GM12878 (cell line): ENCODE results near the gene GRIK3. TPM values are rescaled to one million over a fixed set of nuclear protein-coding genes. Genes with fewer than 3 reads are reported as not detected.

ENCODE experiments used
- CREB1 ChIP-seq: IDR thresholded peaks from 2 replicates; pipeline ENCODE4 v1.6.1; 2012; ENCODE audit warnings: low read depth, mild to moderate bottlenecking, inconsistent platforms
- CUX1 ChIP-seq: IDR thresholded peaks from 2 replicates; pipeline ENCODE4 v1.6.1; 2012; ENCODE audit warnings: improper control_type of control experiment, low read depth, low read length; ENCODE audit not compliant: insufficient replicate concordance
- HDAC2 ChIP-seq: fragments of 200-600 bp; sonication (generic); IDR thresholded peaks from 2 replicates; pipeline ENCODE4 v1.6.1; 2017
- IKZF2 ChIP-seq, 2 experiments: fragments of 450-650 bp; IDR thresholded peaks; 2 replicates each; pipeline ENCODE4 v1.6.1; 2017; ENCODE audit warnings: mild to moderate bottlenecking in 2 of 2, moderate library complexity in 2 of 2
- MAX ChIP-seq: IDR thresholded peaks from 2 replicates; pipeline ENCODE4 v1.6.1; 2012; ENCODE audit warnings: low read depth, low read length, improper control_type of control experiment
- MYC ChIP-seq: IDR thresholded peaks from 2 replicates; pipeline ENCODE4 v1.6.1; 2011; ENCODE audit warnings: mild to moderate bottlenecking, low read length, moderate library complexity, inconsistent platforms; ENCODE audit not compliant: insufficient read depth, insufficient replicate concordance, insufficient read length, severe bottlenecking
- NKRF ChIP-seq: fragments of 450-650 bp; conservative IDR thresholded peaks from 2 replicates; pipeline ENCODE4 v1.6.1; 2017; ENCODE audit warnings: mild to moderate bottlenecking, moderate library complexity
- PRDM15 ChIP-seq: fragments of 450-650 bp; formaldehyde crosslinking; IDR thresholded peaks from 2 replicates; pipeline ENCODE4 v1.4.0; 2020; ENCODE audit warnings: mild to moderate bottlenecking, moderate library complexity
- ZBTB40 ChIP-seq: fragments of 450-650 bp; IDR thresholded peaks from 2 replicates; pipeline ENCODE4 v1.6.1; 2016; ENCODE audit warnings: mild to moderate bottlenecking, moderate library complexity, borderline replicate concordance
- polyA plus RNA-seq, 11 experiments: library from polyadenylated mRNA; depleted of rRNA in 4 of 11; unstranded in 6 of 11; stranded (reverse) in 5 of 11; fragments of >200 nt; fragmentation: Nextera tagmentation in 4 of 11; fragmentation: Illumina TruSeq in 1 of 11; extraction: Ambion mirVana in 4 of 11; extraction: Trizol in 1 of 11; gene quantifications; 1 replicate in 1 of 11; 2 replicates in 10 of 11; pipeline versions ENCODE4 v1.2.1 to v1.2.3, GENCODE V29; 2011 to 2016; ENCODE audit warnings: inconsistent platforms in 2 of 11, missing spikeins in 2 of 11, low read depth in 1 of 11
- total RNA-seq, 4 experiments: library from RNA; depleted of rRNA in 3 of 4; stranded (reverse); fragments of >200 nt in 3 of 4; fragmentation: Illumina TruSeq in 1 of 4; extraction: Trizol in 1 of 4; gene quantifications; 2 replicates each; pipeline versions ENCODE4 v1.2.1 to v1.2.3, GENCODE V29; 2013 to 2021

GRIK3 gene
- total and polyA plus RNA-seq, 10 of the 15 experiments (the other 5 are each of a cell fraction or from before 2014, with no cell fraction given), result not detected

- TF ChIP-seq ZBTB40 (no peak), CREB1 (no peak), NKRF (no peak), IKZF2 (IDR thresholded peaks at IDR 0.05) (no peak), CUX1 (no peak), MYC (no peak), MAX (no peak), PRDM15 (CRISPR knock-in tag) (no peak), HDAC2 (no peak)
These were observed 174.4 kb downstream of the GRIK3 start (continued) for GRCh38 chr1:36859926-36860325.
